Left ventricle myocardium superior (tissue), 1 donor: ENCODE measurements around the gene PFKFB2. TPM values are rescaled to one million over a fixed set of nuclear protein-coding genes. Genes with fewer than 3 reads are reported as not detected.
"Not testable (repeated sequence)": the region's sequence is repeated elsewhere in the genome, so short reads cannot be mapped to it uniquely, and the experiment has no call there.

Experiments used
- ATAC-seq: fragments of 200-7000 bp; cut with Tn5 transposase; one replicate; pipeline ENCODE4 v1.9.1; 2020; ENCODE audit warnings: mild to moderate bottlenecking, moderate library complexity
- DNase-seq: peaks from one replicate; pipeline ENCODE4 v3.0.0-alpha.2; 2020
- intact Hi-C: fragments of 100-400 bp; cut with micrococcal nuclease; formaldehyde crosslinking; loops from one replicate; pipeline ENCODE4 v1.11.0; 2022
- total RNA-seq: library from RNA; stranded (reverse); fragmentation: NEBNext Ultra II Directional; extraction: Animal tissue kit (Norgen Biotek cat#: 25700); gene quantifications from one replicate; pipeline ENCODE4 v1.2.1, GENCODE V29; 2021
- donor health status: DM: no; HTN: yes; CAD: no; lungs with severe emphysema.

PFKFB2 gene
- total RNA-seq, 1 donor from 2014 or later = 99.0 TPM

DNA sequence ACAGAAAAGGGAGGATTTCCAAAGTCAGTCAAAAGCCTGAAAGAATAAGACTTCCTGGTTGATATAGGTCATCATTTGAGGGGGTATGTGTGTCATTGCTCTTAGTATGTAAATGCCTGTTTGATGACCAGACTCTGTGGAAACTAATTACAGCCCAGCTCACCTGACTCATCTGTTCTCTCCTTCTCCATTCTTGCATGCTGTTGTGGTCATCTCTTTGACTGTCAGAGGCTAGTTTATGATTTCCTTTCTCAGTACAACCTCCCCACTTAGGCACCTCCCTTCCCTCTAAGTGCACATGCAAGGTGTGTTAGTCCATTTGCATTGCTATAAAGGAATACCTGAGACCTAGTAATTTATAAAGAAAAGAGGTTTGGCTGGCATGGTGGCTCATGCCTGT is 18.1 kb upstream of the PFKFB2 start:
- ATAC-seq (no peak), DNase-seq (no peak)
- intact Hi-C loops = no loop called here

DNA sequence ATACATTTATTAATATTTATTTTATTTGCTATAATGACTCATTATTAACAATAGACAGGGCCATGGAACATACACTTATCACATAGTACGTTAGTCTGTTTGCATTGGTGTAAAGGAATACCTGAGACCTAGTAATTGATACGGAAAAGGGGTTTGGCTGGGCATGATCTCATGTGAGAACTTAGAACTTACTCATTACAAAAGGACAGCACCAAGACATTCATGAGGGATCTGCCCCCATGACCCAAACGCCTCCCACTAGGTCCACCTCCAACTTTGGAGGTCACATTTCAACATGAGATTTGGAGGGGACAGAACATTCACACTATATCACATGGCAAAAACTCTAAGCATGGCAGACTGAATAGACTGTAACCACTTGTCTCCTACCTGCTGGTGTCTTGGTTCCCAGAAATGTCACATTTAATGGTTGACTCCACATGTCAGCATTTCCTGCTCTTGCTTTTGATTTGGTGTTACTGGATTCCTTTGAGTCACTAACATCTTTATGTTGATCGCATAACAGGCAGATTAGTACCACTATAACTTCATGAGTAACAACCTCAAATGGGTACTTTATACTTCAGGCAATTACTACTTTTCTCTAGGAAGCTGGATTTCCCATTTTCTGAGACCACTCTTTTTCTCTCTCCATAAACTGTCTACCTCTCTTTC is 17.1 kb upstream of the PFKFB2 start:
- intact Hi-C loops = no loop called here
- no peak for DNase-seq
- no peak for ATAC-seq

DNA sequence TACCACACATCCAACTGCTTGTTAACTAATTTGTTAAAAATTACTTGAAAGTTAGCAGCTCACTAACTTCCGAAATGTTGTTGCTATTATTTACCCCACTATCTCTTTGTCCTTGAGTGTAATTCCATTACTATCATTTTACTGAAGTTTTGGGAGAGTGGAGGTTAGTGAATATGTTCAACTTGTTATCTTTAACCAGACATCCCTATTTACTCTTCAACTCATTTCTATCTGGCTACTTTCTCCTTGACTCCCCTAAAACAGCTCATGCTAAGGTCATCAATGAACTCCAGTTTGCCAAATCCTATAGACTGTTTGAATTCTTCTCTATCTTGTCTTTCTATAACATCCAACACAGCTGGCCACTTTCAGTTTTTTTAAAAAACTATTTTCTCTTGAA is 16.2 kb upstream of the PFKFB2 start:
- ATAC-seq (no peak), DNase-seq (no peak)
- intact Hi-C loops = no loop called here

DNA sequence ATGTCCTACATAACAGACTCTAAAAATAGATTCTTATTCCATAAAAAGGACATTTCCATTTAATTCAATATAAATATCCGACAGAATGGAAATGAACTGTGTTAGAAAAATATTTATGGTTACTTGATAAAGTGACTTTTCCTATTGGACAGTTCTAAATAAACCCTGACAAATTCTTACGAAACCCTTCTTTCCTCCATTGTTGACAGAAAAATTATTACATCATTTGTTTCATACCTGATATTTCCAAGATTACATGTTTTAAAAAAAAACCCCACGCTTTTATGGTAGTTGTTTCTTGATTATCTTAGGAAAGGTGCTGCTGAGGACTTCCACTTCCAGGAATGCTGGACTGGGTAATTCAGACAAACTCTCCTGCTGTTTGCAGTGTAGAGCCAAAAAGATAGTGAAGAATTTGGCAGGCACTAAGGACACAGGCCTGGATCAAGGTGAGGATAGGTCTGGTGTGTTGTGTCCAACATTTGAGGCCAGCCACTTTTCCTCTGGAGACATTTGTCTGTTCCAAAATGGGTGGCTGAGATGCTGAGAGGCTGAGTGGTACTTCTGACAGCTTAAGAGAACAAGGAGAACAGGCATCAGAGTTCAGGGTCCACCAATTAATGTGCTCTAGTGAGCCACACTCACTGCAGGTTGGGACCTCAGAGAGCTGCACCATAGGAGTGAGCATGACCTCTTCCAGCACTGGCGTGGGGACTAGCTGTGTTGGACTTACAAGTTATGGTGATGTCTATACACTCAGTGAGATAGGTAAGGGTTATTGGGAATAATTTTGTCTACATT is 13.5 kb upstream of the PFKFB2 start:
- intact Hi-C loops = no loop called here
- peak; percentile 95 for ATAC-seq
- no peak for DNase-seq

DNA sequence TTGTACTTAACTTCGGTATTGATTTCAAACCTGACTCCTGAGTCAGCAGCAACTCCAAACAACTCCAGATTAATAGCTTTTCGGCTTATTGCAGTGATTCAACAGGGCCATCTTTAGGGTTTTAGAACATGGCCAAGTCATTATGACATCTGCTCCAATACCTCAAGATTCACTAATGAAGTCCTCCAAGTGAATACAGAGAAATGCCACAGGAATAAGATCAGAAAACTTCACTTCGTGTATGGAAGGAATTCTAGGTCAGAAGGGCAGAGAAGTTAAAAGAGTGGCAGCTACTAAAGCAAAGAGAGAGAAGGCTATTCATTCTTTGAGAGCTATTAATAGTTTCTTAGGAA is 12.9 kb upstream of the PFKFB2 start:
- intact Hi-C loops = no loop called here
- ATAC-seq (no peak), DNase-seq (no peak)

DNA sequence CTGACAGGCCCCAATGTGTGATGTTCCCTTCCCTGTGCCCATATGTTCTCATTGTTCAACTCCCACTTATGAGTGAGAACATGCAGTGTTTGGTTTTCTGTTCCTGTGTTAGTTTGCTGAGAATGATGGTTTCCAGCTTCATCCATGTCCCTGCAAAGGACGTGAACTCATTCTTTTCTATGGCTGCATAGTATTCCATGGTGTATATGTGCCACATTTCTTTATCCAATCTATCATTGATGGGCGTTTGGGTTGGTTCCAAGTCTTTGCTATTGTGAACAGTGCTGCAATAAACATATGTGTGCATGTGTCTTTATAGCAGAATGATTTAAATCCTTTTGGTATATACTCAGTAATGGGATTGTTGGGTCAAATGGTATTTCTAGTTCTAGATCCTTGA is 11.7 kb upstream of the PFKFB2 start:
- DNase-seq, ATAC-seq, intact Hi-C loops: not testable (repeated sequence)

DNA sequence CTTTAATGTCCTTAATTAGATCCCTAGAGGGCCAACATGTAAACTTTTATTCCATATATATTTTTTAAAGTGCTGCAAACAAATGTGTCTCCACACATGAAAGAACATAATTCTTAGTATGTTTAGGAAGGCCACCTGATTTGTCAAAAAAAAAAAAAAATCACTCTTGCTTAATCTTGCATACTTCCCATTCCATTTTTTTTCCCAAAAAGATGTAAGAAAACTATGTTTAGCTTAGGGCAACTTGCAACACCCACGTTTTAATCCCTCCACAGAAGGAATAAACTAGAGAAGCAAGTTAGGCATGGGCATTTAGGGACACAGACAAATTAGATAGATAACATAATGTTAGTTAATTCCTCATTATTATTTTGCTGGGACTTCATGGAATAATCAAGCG is 7.6 kb upstream of the PFKFB2 start:
- intact Hi-C loops = no loop called here
- ATAC-seq = no peak
- DNase-seq = no peak

DNA sequence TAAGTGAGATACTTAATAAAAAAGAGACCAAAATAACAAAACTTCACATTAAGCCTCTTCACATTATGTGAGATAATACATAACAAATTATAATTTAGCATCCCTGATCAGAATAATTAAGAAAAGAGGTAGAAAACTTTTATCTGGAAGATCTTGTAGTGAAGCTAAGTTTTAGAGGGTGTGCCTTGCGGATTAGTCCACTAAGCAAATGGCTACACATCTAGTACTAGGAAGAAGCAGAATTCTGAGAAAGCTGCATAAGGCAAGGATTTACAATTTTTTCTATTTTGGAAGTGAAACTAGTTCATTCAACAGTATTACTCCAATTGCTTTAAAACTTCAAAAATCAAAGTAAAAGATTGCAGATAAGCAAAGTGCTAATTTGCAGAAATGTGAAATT is 5.6 kb upstream of the PFKFB2 start:
- ATAC-seq = no peak
- intact Hi-C loops = no loop called here
- DNase-seq = no peak

DNA sequence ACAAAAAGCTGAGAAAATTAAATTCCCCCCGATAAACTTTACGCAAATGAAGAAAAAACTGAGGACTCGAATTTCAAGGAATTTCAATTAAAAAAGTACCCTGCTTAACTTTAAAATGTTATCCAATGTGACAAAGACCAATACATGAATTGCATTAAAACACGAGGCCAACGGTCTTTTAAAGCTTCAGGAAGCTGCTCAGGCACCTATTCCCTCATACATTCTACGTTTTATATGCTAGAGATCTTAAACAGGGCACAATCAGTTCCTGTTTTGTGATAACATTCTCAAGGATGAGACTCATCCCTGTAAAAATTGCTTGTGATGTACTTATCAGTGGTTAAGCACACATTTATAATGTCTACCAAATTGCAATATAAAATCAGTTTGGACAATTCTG is 5.0 kb upstream of the PFKFB2 start:
- ATAC-seq = no peak
- DNase-seq = no peak
- intact Hi-C loops = no loop called here

DNA sequence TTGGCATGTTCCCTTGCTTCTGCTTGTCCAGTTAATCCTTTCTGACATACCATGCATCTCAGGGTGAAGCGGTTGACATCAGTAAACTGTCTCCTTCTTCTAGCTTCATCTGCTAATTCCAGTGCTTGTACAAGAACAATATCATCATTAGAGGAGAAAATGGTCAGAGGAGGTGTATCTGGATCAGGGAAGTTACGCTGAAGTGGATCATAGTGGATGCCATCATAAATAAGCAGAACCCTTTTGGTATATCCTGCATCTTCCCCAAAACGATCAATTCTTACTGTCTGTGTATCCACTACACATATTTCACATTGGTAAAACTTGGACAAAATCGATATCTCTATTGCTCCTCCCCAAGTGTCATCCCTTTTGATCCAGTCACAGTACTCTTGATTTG is 4.0 kb upstream of the PFKFB2 start:
- ATAC-seq = no peak
- no peak for DNase-seq
- intact Hi-C loops = no loop called here

DNA sequence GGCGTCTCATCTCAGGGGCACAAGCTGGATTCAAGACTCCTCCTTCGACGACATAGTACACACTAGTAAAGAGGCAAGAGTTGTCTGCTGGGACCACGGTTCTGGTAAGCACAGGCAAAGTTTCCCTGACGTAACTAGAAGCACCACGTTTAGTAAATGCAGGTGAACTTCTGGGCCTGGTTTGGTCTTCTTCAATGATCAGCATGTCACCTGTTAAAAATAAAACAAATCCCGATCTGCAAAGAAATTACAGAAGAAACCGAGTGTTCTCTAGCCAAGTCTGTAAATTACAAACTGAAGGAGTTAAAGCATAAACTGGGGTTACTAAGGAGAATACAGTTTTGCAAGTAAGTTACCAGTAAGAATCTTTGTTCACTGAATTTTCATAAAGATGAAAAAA is 3.6 kb upstream of the PFKFB2 start:
- DNase-seq (no peak), ATAC-seq (no peak)
- intact Hi-C loops = no loop called here

DNA sequence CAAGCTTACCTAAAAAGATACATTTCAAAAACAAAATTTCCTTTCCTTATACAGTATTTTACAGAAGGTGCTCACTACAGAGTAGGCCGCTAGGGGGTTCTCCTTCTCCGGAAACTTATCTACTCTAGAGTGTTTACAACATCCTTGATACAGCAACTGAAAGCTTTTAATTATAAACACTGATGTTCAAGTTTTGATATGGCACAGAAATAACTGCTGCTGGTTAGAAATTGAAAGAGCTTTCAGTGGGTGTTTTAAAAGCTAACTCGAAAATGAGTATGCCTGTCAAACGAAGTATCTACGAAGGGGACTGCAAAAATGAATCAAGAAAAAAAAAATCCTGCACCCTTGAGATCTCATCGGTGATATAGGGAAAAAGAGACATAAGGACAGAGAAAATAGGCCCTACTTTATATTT is 3.1 kb upstream of the PFKFB2 start:
- ATAC-seq = peak; percentile 44
- intact Hi-C loops = no loop called here
- no peak for DNase-seq

DNA sequence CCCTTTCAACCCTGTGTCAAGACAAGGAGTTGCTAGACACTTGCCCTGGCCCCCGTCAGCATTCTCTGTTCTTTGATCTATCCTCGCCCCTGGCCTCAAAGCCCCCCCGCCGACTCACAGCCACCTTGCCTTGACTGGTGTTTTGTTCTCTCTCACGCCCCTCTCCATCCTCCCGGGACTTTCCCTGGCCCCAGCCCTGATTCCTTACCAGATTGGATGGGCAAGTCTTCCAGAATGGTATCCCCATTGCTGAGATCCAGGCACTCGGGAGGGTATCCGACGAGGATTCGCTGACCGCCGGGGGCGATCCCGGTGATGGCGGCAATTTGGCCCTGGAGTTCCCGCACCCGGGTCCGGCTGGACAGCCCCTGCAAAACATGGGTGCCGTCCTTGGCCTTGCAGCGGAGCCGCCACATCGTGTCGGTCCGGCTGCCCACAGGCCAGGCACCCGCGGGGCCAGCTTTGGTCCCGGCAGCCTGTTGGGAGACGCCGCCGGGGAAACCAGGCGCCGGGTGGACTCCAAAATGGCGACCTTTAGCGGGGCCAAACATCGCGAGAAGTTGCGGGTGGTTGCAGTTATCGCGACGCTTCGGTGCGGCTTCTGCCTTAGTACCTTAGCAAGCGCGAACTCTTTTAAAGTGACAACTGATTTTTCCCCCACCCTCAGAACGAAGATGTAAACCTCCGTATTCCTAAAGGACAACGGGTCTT is 2.4 kb upstream of the PFKFB2 start:
- DNase-seq (peak; percentile 94), ATAC-seq (peak; percentile 60)
- intact Hi-C loops = no loop called here

DNA sequence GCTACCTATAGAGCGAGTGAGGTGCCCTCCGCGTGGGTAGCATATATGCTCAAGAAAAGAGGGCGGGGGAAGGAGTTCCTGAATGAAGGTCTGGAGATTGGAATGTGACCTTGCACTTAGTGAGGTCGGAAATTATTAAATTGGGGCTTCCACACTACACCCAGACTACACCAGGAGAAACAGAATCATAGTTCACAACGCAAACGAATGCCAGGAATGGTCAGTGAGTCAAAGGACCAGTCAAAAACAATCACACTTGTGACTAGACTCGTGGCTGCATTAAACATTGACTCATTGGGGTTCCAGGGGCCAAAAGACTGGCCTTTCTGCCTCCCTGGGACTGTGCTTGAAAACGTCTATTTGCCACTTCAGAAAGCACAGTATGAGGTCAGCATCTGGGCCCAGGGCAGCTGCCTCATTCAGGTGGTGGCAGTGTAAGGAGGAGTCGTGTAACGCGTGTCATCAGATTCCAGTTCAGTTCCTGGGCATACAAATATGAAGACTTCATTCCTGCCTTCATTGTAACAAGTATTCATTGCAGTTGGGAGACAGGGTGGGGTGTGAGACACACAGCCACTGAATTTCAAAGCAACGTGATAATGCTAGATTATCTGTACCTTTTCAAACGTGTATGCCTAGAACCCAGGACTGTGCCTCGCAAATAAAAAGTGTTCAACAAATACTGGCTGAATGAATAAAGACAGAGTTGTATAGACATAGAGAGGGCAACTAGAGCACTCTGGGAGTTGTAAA is 1.7 kb upstream of the PFKFB2 start, which contains the start of gene YOD1:
Gene YOD1, minus strand, starts transcription at position 18 of the 753 bp plus-strand sequence. CDS start 178 bp downstream, outside the sequence.
- ATAC-seq = no peak
- no peak for DNase-seq
- intact Hi-C loops = no loop called here

DNA sequence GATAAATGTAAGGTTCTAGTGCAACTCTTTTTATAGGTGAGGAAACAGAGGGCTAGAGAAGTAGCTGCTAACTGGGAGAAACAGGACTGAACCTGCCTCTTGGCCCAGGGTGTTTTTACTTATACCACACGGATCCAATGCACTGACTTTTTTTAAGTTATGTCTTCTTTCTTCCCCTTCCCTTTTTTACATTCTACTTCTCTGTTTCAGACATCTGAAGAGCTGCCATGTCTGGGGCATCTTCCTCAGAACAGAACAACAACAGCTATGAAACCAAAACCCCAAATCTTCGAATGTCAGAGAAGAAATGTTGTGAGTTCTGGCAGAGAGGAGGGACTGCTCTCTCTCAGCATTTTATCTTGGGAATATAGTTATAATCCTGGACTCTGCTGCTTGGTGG is 1.4 kb downstream of the PFKFB2 start:
- DNase-seq (no peak), ATAC-seq (no peak)
- intact Hi-C loops = no loop called here

DNA sequence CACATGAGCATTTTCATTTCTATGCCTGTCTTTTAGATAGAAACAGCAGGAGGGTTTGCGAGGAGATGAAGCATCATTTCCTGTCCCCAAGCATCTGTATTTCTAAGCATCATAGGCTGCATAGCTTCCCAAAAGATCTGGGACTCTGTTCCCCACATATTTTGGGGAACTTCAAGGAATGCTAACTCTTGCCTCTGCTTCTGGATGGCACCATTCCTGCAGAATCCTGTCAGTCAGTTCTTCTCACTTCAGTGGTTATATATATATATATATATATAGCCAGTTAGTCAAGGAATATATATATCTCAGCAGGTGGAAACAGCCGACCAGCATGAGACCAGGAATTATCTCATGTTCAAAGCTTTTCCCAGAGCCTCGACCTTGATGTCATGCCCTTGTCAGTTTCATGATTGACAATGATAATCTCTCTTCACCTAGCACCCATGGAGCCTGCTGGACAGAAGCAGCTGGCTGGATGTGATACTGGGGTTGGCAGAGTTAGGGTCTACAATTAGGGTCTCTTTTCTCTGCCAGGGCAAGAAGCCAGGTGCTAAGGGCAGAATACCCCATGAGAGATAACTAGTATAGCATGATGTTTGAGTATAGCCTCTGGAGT is 2.4 kb downstream of the PFKFB2 start:
- intact Hi-C loops = no loop called here
- DNase-seq (no peak), ATAC-seq (peak; percentile 24)

DNA sequence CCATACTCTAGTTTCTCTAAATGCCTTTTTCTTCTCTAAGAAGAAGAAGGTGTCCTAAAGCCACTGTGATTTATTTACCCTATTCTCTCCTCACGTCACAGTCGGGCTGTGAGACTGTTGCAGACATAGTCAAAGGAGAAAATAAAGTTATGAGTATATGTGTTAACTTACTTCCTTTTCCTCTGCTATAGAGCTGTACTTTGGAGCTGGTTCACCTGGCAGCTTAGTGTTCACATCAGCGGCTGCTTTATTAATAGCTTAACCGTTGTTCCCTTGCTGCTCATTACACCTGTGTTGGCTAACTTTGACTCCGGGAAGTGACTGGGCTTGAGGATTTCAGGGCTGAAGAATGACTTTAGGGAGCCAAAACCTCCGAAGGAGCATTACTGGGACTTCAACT is 3.6 kb downstream of the PFKFB2 start:
- no peak for DNase-seq
- no peak for ATAC-seq
- intact Hi-C loops = no loop called here

DNA sequence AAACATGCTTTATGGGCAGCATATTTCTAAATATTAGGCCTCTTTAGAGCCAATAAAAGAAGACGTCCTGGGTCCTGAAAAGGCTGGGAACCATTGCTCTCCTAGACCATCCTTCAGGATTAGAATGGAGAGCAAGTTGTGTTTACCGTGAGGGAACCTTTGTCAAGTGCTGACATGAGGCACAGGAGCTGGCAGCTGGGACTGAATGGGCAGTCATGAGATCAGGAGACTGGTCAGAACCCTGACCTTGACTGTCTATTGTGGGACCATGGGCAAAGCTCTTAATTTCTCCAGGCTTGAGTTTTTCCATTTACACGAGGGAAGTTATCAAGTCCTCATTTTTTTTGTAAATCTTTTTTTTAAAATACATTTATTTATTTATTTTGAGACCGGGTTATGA is 5.2 kb downstream of the PFKFB2 start:
- DNase-seq = peak; percentile 55
- peak; percentile 60 for ATAC-seq
- intact Hi-C loops = no loop called here
